ENCODE measurements around the gene CNTN1. TPM values are rescaled to one million over a fixed set of nuclear protein-coding genes. Genes with fewer than 3 reads are reported as not detected.

The CNTN1 gene
- polyA plus RNA-seq, 1 donor (not counting 4 experiments of a cell fraction or from before 2014, with no cell fraction given): 19.0 TPM

DNA sequence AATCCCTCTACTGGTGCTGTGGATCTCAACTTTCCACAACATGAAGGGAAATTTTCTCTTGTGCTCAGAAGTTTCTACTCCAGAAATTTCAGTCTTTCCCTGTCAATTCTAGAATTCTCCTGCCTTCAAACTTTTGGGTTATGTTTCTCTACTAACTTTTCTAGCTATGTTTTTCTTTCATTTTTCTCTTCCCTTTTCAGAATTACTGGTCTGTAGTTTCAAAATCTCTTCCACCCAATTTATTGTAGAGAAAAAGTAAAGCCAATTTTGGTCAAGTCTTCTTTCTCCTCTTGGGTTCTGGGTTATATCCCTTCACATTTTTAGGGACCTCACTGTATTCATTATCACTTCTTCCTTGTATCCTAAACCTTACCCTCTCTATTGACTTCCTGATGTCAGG is 18.9 kb downstream of the CNTN1 start:
- Histone ChIP-seq H3K4me3 (ENCODE audit: control insufficient read depth in 2 of 3, extremely low read depth in 1 of 3, insufficient read depth in 2 of 3, low read depth in 1 of 3, low read length in 3 of 3) (no peak overlapping the region), H3K9me1 (ENCODE audit: control insufficient read depth, extremely low read depth, insufficient read depth, low read length) (no peaks in the 10 kb centered on the region), H3K36me3 (ENCODE audit: control insufficient read depth in 2 of 2, extremely low read depth in 1 of 2, insufficient read depth in 2 of 2, low read length in 2 of 2) (no peaks in the 10 kb centered on the region), H2AFZ (ENCODE audit: control insufficient read depth, low read length) (no peak overlapping the region), H3K9me3 (ENCODE audit: control insufficient read depth, low read depth, low read length) (no peaks in the 10 kb centered on the region), H3K9ac (ENCODE audit: control insufficient read depth, extremely low read depth, insufficient read depth, low read length) (no peak overlapping the region), H3K27ac (ENCODE audit: control insufficient read depth, insufficient read depth, low read length) (no peak overlapping the region), H3K4me2 (ENCODE audit: control insufficient read depth, extremely low read depth, insufficient read depth, low read depth, low read length) (no peak overlapping the region), H3K27me3 (ENCODE audit: control insufficient read depth, extremely low read depth, insufficient read depth, low read length) (no peaks in the 10 kb centered on the region), H3K79me2 (ENCODE audit: control insufficient read depth, insufficient read depth, low read length) (no peaks in the 10 kb centered on the region), H4K20me1 (ENCODE audit: control insufficient read depth, extremely low read depth, insufficient read depth, low read length) (no peaks in the 10 kb centered on the region), H3K4me1 (ENCODE audit: control insufficient read depth, extremely low read depth, insufficient read depth, low read length) (no peaks in the 10 kb centered on the region)
- no peak for FAIRE-seq
- DNase-seq (ENCODE audit: low read depth, low spot score): no peak
- dilution Hi-C loops (cut with MboI; ENCODE audit: extremely low pct_ligation_motif_present, low sequenced_read_pairs): no loop called here
- TF ChIP-seq, protein P1, sequence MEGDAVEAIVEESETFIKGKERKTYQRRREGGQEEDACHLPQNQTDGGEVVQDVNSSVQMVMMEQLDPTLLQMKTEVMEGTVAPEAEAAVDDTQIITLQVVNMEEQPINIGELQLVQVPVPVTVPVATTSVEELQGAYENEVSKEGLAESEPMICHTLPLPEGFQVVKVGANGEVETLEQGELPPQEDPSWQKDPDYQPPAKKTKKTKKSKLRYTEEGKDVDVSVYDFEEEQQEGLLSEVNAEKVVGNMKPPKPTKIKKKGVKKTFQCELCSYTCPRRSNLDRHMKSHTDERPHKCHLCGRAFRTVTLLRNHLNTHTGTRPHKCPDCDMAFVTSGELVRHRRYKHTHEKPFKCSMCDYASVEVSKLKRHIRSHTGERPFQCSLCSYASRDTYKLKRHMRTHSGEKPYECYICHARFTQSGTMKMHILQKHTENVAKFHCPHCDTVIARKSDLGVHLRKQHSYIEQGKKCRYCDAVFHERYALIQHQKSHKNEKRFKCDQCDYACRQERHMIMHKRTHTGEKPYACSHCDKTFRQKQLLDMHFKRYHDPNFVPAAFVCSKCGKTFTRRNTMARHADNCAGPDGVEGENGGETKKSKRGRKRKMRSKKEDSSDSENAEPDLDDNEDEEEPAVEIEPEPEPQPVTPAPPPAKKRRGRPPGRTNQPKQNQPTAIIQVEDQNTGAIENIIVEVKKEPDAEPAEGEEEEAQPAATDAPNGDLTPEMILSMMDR (optimal IDR thresholded peaks at IDR 0.05 in 1 of 3, IDR thresholded peaks at IDR 0.05 in 1 of 3, conservative IDR thresholded peaks at IDR 0.05 in 1 of 3; ENCODE audit: extremely low read depth in 1 of 3, insufficient read depth in 2 of 3, low read length in 3 of 3): no peak
- TF ChIP-seq EZH2 (IDR thresholded peaks at IDR 0.05; ENCODE audit: low read length): no peak

DNA sequence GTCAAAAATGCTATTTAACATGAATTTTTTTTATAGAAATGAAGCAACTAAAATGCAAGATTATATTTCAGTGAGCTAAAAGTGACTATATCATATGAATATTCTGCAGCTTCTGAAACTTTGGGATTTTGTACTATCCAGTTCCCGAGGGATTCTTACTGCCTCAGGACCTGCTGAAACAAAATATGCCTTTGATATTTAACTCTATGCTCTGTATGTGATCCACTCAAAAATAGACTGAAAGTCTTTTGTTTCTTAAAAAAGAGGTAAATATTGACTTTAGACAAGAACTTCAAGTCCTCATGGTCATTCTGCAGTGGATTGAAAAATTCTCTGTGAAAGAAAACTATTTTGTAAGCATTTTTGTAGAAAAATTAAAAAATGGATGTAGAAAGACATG is 22.4 kb downstream of the CNTN1 start:
- Histone ChIP-seq H2AFZ (ENCODE audit: control insufficient read depth, low read length) (no peak overlapping the region), H3K9me3 (ENCODE audit: control insufficient read depth, low read depth, low read length) (no peaks in the 10 kb centered on the region), H3K9ac (ENCODE audit: control insufficient read depth, extremely low read depth, insufficient read depth, low read length) (no peak overlapping the region), H3K27ac (ENCODE audit: control insufficient read depth, insufficient read depth, low read length) (no peak overlapping the region), H3K4me1 (ENCODE audit: control insufficient read depth, extremely low read depth, insufficient read depth, low read length) (no peaks in the 10 kb centered on the region), H3K79me2 (ENCODE audit: control insufficient read depth, insufficient read depth, low read length) (no peaks in the 10 kb centered on the region), H3K4me2 (ENCODE audit: control insufficient read depth, extremely low read depth, insufficient read depth, low read depth, low read length) (no peak overlapping the region), H3K27me3 (ENCODE audit: control insufficient read depth, extremely low read depth, insufficient read depth, low read length) (no peaks in the 10 kb centered on the region), H3K4me3 (ENCODE audit: control insufficient read depth in 2 of 3, extremely low read depth in 1 of 3, insufficient read depth in 2 of 3, low read depth in 1 of 3, low read length in 3 of 3) (no peak overlapping the region), H3K9me1 (ENCODE audit: control insufficient read depth, extremely low read depth, insufficient read depth, low read length) (no peaks in the 10 kb centered on the region), H3K36me3 (ENCODE audit: control insufficient read depth in 2 of 2, extremely low read depth in 1 of 2, insufficient read depth in 2 of 2, low read length in 2 of 2) (no peaks in the 10 kb centered on the region), H4K20me1 (ENCODE audit: control insufficient read depth, extremely low read depth, insufficient read depth, low read length) (no peaks in the 10 kb centered on the region)
- no peak for TF ChIP-seq EZH2 (IDR thresholded peaks at IDR 0.05; ENCODE audit: low read length)
- TF ChIP-seq, protein P1 (optimal IDR thresholded peaks at IDR 0.05 in 1 of 3, IDR thresholded peaks at IDR 0.05 in 1 of 3, conservative IDR thresholded peaks at IDR 0.05 in 1 of 3; ENCODE audit: extremely low read depth in 1 of 3, insufficient read depth in 2 of 3, low read length in 3 of 3): no peak
- DNase-seq (ENCODE audit: low read depth, low spot score) (no peak), FAIRE-seq (no peak)
- dilution Hi-C loops (cut with MboI; ENCODE audit: extremely low pct_ligation_motif_present, low sequenced_read_pairs): no loop called here

Measured in keratinocyte (primary cell).